GM21717 (cell line): ENCODE measurements around the gene HOXD10.

ENCODE experiments used
- ATAC-seq: cut with Tn5 transposase; IDR thresholded peaks from one replicate; pipeline ENCODE4 v1.9.1; 2021; ENCODE audit warnings: mild to moderate bottlenecking, moderate library complexity; ENCODE audit not compliant: unreplicated experiment

Gene HOXD10

GRCh38 chr2:176148751-176149421 lies 32.3 kb downstream of the HOXD10 start:
- no peak for ATAC-seq

GRCh38 chr2:176149481-176149938 lies 32.9 kb downstream of the HOXD10 start:
- ATAC-seq, result no peak

- ATAC-seq, result no peak
These were observed 33.5 kb downstream of the HOXD10 start for GRCh38 chr2:176149939-176150583.

- no peak for ATAC-seq
These were observed 34.2 kb downstream of the HOXD10 start for GRCh38 chr2:176150584-176151441.

- no peak for ATAC-seq
These were observed 35.1 kb downstream of the HOXD10 start, which contains the start of gene HOXD4 for GRCh38 chr2:176151442-176152287. Gene HOXD4, plus strand, starts transcription at chr2:176151550. Its CDS starts 84 bp downstream, at chr2:176151634.

- ATAC-seq, result no peak
These were observed 36.0 kb downstream of the HOXD10 start for GRCh38 chr2:176152350-176153181.

- ATAC-seq, result no peak
These were observed 38.1 kb downstream of the HOXD10 start for GRCh38 chr2:176154576-176155252.

- no peak for ATAC-seq
These were observed 38.9 kb downstream of the HOXD10 start for GRCh38 chr2:176155356-176156044.

- ATAC-seq, result no peak
These were observed 39.8 kb downstream of the HOXD10 start for GRCh38 chr2:176156301-176156806.

- ATAC-seq, result no peak
These were observed 40.4 kb downstream of the HOXD10 start, which contains the start of gene HOXD3 for GRCh38 chr2:176156807-176157498. Gene HOXD3, plus strand, starts transcription at chr2:176157307. Its CDS starts 11,808 bp downstream, at chr2:176169115.

GRCh38 chr2:176157499-176158185 lies 41.1 kb downstream of the HOXD10 start:
- no peak for ATAC-seq

- no peak for ATAC-seq
These were observed 41.6 kb downstream of the HOXD10 start for GRCh38 chr2:176158186-176158591.

- ATAC-seq, result no peak
These were observed 42.5 kb downstream of the HOXD10 start for GRCh38 chr2:176158855-176159662.

- no peak for ATAC-seq
These were observed 43.2 kb downstream of the HOXD10 start for GRCh38 chr2:176159663-176160250.

GRCh38 chr2:176160251-176160985 lies 43.8 kb downstream of the HOXD10 start:
- ATAC-seq, result no peak
